ENCODE results near the gene RNF215.
"Not testable (repeated sequence)": the region's sequence is repeated elsewhere in the genome, so short reads cannot be mapped to it uniquely, and the experiment has no call there.

RNF215 gene

GRCh38 chr22:30357650-30358215 is 29.5 kb downstream of the RNF215 start:
- no peak for DNase-seq

GRCh38 chr22:30357236-30357570 is 30.0 kb downstream of the RNF215 start:
- no peak for DNase-seq

- peak; percentile 93 for DNase-seq
Measured at GRCh38 chr22:30356449-30357235, 30.6 kb downstream of the RNF215 start, which contains the start of the genes CCDC157 and SF3A1. Gene CCDC157, plus strand, starts transcription at chr22:30357007. Its CDS starts 8,994 bp downstream, at chr22:30366001. Gene SF3A1, minus strand, starts transcription at chr22:30356894. Its CDS starts 102 bp downstream, at chr22:30356792.

GRCh38 chr22:30354644-30355043 is 32.6 kb downstream of the RNF215 start:
- no peak for DNase-seq

- no peak for DNase-seq
Measured at GRCh38 chr22:30351226-30351625, 36.0 kb downstream of the RNF215 start.

GRCh38 chr22:30348809-30349208 is 38.4 kb downstream of the RNF215 start:
- no peak for DNase-seq

- DNase-seq, result no peak
Measured at GRCh38 chr22:30348404-30348803, 38.8 kb downstream of the RNF215 start.

- no peak for DNase-seq
Measured at GRCh38 chr22:30347255-30347892, 39.8 kb downstream of the RNF215 start.

GRCh38 chr22:30344447-30345200 is 42.6 kb downstream of the RNF215 start:
- no peak for DNase-seq

GRCh38 chr22:30340911-30341685 is 46.1 kb downstream of the RNF215 start:
- DNase-seq, result no peak

- no peak for DNase-seq
Measured at GRCh38 chr22:30338802-30339201, 48.4 kb downstream of the RNF215 start.

- DNase-seq, result not testable (repeated sequence)
Measured at GRCh38 chr22:30338341-30338740, 48.9 kb downstream of the RNF215 start.

- no peak for DNase-seq
Measured at GRCh38 chr22:30337461-30337778, 49.8 kb downstream of the RNF215 start.

- no peak for DNase-seq
Measured at GRCh38 chr22:30336752-30337460, 50.3 kb downstream of the RNF215 start.

- no peak for DNase-seq
Measured at GRCh38 chr22:30335236-30335635, 52.0 kb downstream of the RNF215 start.

- DNase-seq, result no peak
Measured at GRCh38 chr22:30334646-30335045, 52.6 kb downstream of the RNF215 start.

GRCh38 chr22:30333707-30334087 is 53.5 kb downstream of the RNF215 start:
- DNase-seq, result no peak

- no peak for DNase-seq
Measured at GRCh38 chr22:30332994-30333706, 54.1 kb downstream of the RNF215 start.

- no peak for DNase-seq
Measured at GRCh38 chr22:30332551-30332950, 54.7 kb downstream of the RNF215 start.
